CMK (cell line): ENCODE results near the gene FUS.
"Not testable (repeated sequence)": the region's sequence is repeated elsewhere in the genome, so short reads cannot be mapped to it uniquely, and the experiment has no call there.

Source experiments
- DNase-seq: peaks from one replicate; pipeline ENCODE4 v3.0.0-alpha.2; 2010; ENCODE audit warnings: low read depth

FUS gene

DNA sequence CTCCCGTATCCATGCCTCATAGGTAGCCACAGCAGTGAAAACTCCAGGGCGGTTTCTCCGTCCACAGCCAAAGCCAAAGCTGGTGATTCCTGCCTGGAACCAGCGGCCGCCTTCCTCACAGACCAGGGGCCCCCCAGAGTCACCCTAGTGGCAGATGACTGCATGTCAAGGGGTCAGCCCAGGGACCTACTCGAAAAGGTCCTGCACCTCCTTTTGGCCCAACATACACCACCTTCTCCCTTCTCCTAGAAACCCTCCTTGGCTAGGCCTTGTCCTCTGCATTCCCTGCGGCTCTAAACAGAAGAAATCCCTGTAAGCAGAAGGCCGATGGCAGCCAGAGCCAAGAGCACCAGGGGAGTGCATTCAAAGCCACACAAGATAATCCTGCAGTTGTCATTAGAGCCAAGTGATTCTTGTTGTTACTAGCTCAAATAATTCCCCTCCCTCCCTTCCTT lies 36.2 kb upstream of the FUS start:
- DNase-seq = no peak

GRCh38 chr16:31144418-31144817 lies 35.5 kb upstream of the FUS start:
- DNase-seq = not testable (repeated sequence)

DNA sequence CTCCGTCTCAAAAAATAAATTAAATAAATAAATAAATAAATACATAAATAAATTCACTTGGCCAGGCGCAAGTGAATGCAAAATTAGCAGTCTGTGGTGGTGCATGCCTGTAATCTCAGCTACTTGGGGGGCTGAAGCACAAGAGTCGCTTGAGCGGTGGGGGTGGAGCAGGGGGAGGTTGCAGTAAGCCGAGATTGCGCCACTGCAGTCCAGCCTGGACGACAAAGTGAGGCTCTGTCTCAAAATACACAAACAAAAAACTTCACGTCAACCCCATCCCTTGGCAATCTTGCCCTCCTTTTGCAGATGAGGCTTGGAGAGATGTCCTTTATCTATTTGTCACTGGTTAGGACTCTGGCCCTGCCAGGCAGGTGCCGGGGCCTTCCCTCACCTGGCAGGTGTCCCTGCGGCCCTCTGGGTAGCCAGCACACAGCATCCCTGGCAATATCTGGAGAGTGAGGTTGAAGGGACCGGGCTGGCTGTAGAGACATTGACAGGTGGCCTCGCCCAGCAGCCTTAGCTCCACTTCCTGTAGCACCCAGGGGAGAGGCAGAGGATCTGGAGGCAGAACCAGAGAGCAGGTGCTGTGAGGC lies 34.4 kb upstream of the FUS start:
- DNase-seq = no peak

DNA sequence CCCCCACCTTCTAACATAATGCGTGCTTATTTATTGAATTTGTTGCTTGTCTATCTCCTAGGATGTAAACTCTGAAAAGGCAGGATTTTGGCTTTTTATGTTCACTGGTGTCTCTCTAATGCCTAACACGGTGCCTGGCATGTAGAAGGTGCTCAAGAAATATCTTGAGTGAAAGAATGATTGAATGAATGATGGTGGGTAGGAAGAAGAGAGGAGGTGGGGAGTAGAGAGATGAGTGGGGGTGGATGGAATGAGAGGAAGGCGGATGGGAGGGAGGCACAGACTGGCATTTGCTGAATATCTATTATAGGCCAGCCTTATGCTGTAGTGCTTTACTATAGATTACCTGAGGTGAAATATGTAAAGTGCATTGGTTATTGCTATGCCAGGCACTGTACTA lies 32.4 kb upstream of the FUS start:
- no peak for DNase-seq

- DNase-seq = no peak
Observed at GRCh38 chr16:31148281-31148728, 31.6 kb upstream of the FUS start.

- DNase-seq = no peak
Observed at GRCh38 chr16:31148896-31149295, 31.0 kb upstream of the FUS start.

DNA sequence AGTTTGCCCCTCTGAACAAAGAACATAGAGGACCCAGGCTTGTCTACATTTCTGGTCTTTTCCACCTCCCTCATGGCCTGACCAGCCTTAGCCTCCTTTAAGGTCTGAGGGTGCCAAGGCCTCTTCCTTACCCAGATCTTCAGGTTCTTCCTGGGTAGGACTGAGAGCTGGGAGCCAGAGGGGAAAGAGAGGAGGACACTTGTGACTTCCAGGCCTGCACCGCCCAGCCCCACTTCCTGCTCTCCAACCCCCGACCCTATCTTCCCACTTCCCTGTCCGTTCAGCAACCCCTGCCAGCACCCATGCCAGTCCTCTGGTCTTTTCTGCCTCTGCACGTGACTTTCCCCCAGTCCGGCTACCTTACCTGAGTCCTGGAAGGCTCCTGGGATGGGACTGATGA lies 30.6 kb upstream of the FUS start:
- DNase-seq = no peak

DNA sequence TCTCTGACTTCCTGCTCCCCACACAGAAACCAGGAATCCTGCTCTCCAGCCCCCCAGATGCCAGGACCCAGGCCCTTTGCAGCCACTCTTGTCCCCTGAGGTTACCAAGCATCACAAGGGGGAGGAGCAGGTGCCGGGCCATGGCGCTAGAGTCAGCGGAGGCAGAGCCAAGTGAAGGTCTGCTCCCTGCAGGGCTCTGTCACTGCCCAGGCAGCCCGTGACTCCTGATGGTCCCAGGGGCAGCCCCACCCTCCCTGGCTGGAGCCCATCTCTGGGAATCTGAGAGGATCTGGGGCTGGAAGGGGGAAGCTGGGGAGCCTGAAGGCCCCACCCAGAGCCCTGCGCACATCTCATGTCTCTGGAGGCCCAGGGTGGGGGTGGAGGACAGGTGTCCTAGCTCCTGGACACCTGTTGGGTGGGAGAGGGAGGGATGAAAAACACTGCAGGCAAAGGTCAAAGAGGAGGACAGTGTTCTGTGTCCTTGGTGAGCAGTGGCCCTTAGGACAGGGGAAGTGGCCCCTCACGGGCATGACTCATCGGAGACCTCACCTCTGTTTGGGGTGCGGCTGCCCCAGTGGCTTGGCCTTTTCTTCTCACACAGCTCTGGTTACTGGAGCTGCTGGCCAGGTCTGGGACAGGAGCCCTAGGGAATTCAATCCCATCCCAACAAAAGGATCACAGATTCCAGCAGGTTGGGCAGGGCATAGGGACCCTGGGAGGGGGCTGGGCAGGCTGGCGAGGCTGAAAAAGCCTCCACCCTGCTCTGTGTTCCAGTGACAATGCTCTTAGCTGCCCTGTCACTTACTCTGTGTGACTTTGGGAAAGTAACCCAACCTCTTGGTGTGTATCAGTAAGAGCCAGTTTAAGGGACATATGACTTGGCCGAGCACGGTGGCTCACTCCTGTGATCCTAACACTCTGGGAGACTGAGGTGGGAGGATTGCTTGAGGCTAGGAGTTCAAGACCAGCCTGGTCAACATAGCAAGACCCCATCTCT lies 29.7 kb upstream of the FUS start, which contains the start of gene PRSS36:
Gene PRSS36, minus strand, starts transcription at position 173 of the 997 bp plus-strand sequence. Its CDS starts 31 bp downstream, at position 142.
- DNase-seq = no peak

GRCh38 chr16:31150976-31151375 lies 29.0 kb upstream of the FUS start:
- not testable (repeated sequence) for DNase-seq

GRCh38 chr16:31157136-31157535 lies 22.8 kb upstream of the FUS start:
- DNase-seq = no peak

- no peak for DNase-seq
Observed at GRCh38 chr16:31167315-31167714, 12.6 kb upstream of the FUS start.

- no peak for DNase-seq
Observed at GRCh38 chr16:31168848-31169247, 11.1 kb upstream of the FUS start.

DNA sequence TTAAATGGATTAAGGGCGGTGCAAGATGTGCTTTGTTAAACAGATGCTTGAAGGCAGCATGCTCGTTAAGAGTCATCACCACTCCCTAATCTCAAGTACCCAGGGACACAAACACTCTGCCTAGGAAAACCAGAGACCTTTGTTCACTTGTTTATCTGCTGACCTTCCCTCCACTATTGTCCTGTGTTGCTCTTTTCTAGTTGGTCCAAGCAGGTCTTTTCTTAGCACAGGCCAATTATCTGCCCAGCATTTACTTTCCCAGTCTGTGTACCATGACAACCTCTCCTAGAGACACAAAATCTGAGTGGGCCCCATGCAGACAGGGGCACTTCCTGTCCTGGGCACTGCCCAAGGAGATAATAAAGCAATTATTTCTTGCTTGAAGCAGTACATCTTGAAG lies 9.9 kb upstream of the FUS start:
- not testable (repeated sequence) for DNase-seq

DNA sequence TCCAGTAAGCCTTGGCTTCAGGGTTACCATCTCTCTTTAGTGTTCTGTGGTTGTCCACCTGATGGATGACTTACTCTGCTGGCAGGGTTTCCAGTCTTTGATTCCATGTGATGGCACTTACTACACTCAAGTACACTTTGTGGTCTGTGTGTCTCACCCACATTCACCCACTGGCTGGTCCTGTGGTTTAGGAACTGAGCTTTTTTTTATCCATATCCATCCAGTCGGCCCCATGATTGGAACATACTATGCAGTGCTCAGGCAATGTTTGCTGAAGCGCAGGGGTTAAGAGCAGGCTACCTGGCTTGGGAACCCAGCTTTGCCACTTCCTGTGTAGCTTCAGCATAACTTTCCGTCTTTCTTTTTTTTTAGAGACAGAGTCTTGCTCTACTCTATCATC lies 2.8 kb upstream of the FUS start:
- DNase-seq = no peak

DNA sequence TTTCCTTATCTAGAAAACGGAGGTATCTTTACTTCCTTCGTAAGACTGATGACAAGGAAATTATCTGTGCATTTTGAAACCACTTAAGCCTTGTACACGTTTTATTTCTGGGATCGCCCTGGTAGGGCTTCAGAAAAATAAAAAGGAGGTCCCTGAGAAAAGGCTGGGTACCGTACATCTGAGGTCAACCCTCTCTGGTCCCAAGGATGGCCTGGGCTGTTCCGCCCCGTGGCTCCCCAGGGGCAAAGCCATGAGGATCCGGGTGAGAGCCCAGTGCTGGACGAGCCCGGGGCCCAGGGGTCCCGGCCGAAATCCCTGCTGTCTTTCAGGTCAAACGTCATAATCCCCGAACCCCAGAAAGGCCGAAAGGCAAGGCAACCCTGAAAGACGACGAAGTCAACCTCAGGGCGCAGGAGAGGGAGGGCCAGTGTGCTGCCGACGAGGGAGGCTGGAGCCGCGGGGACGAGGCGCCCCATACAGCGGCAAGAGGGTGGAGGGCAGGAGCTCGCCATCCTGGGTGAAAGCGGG lies 656 bp upstream of the FUS start:
- DNase-seq = no peak

DNA sequence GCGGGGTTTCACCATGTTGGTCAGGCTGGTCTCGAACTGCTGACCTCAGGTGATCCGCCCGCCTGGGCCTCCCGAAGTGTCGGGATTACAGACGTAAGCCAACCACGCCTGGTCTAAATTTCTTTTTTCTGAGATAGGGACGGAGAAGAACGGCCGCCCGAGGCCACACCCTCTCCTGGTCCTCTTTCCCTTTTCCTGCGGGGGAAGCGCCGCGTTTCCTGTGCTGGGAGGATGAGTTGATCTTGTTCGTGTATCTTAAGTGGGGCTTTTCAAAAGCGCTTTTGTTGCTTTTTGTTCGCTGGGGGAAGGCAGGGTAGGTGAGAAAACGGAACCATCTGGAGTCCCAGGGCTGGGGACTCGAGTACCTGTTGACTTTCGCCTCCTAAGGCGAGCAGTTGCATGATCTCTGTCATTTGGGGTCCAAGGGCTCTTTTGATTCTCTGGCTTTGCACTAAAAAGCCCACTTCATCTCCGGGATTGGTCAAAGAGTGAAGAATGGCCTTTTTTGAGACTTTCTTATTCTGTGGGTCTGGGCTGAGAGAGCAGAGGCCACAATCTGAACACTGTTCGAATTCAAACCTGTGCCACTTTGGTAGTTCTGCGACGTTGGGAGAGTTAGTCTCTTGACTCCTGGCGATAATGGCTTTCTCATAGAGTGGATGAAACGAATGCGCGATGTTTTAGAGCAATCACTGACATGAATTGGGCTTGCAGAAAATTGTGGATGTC lies 1.3 kb downstream of the FUS start:
- no peak for DNase-seq

DNA sequence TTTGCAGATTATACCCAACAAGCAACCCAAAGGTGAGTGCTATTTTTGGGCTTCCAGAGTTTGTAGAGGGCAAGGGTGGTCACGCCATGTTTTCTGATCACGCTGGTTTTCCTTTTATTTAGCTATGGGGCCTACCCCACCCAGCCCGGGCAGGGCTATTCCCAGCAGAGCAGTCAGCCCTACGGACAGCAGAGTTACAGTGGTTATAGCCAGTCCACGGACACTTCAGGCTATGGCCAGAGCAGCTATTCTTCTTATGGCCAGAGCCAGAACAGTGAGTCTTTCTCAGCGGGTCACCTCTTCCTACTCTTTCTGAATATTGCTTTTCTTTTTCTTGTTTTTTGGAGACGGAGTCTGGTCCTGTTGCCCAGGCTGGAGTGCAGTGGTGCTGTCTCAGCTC lies 2.5 kb downstream of the FUS start:
- no peak for DNase-seq

- DNase-seq = no peak
Observed at GRCh38 chr16:31183432-31184428, 3.8 kb downstream of the FUS start.

DNA sequence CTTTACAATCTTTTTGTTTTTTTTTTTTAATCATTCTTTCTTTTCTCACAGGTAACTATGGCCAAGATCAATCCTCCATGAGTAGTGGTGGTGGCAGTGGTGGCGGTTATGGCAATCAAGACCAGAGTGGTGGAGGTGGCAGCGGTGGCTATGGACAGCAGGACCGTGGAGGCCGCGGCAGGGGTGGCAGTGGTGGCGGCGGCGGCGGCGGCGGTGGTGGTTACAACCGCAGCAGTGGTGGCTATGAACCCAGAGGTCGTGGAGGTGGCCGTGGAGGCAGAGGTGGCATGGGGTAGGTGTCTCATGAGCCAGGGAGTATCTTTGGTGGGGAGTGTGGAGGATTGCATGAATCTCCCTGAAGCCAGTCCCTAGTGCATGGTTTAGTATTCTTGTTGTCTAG lies 4.9 kb downstream of the FUS start:
- DNase-seq = no peak

DNA sequence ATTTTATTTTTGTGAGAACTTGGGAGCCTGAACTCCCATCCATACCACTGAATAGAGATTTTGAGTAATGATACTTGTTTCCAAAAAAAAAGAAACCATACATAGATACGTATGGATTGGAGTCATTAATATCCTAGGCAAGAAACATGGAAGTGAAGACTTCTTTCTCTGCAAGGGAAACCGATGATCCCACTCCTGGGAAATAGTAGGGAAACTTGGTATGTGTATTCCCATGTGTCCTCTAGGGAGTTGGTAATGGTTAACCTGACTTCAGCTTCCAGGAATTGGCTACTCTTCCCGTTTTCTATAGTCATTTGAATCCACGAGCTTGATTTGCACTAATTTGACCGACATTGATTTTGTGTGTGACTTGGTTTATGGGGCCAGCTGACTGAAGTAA lies 5.4 kb downstream of the FUS start:
- DNase-seq = no peak

- DNase-seq = no peak
Observed at GRCh38 chr16:31186176-31186575, 6.2 kb downstream of the FUS start.
